SK-N-SH (cell line): ENCODE data around the gene ZNHIT2.

Source experiments
- EZH2phosphoT487 ChIP-seq: fragments of 200-600 bp; sonication (generic); IDR thresholded peaks from 2 replicates; pipeline ENCODE4 v1.6.1; 2017; ENCODE audit warnings: low read depth, mixed run types, mild to moderate bottlenecking, antibody characterized with exemption, moderate library complexity, borderline replicate concordance
- JUND ChIP-seq: IDR thresholded peaks from 2 replicates; pipeline ENCODE4 v1.4.0; 2012
- MEF2A ChIP-seq: IDR thresholded peaks from 2 replicates; pipeline ENCODE4 v1.4.0; 2012; ENCODE audit warnings: low read depth, borderline replicate concordance
- POLR2AphosphoS5 ChIP-seq: IDR thresholded peaks from 2 replicates; pipeline ENCODE4 v1.6.1; 2012; ENCODE audit warnings: low read depth, low read length
- RAD21 ChIP-seq: IDR thresholded peaks from 2 replicates; pipeline ENCODE4 v1.6.1; 2012; ENCODE audit warnings: mild to moderate bottlenecking, low read length
- SMC3 ChIP-seq: IDR thresholded peaks from 2 replicates; pipeline ENCODE4 v1.6.1; 2012; ENCODE audit warnings: low read depth, low read length, improper control_type of control experiment
- TF ChIP-seq, protein P1 (sequence below): IDR thresholded peaks from 2 replicates; pipeline ENCODE4 v1.4.0; 2012; ENCODE audit warnings: low read depth, borderline replicate concordance
- TF ChIP-seq, protein P2 (sequence below): fragments of 200-600 bp; sonication (generic); IDR thresholded peaks from 2 replicates; pipeline ENCODE4 v1.6.1; 2017; ENCODE audit warnings: antibody characterized with exemption, mild to moderate bottlenecking, moderate library complexity
- TF ChIP-seq, protein P3 (sequence below): IDR thresholded peaks from 2 replicates; pipeline ENCODE4 v1.4.0; 2012; ENCODE audit warnings: low read depth

DNA sequence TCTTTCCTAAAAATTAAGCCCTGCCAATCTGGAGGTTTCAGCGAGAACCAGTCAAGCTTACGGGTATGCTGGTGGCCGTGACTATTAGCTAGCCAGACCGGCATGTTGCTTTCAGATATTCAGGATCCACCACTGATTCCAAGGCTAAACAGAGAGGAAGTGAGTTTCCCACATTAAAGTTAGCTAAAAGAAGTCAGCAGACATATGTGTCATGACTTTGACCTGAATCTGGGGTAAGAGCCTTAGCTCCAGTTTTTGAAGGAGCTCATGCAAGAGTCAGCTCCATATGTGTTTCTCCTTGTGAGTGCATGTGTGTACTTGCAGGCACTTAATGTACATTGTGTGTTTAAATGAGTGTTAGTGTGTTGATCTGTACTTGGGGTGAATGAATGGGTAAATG lies 32.1 kb downstream of the ZNHIT2 start:
- TF ChIP-seq, protein P1, sequence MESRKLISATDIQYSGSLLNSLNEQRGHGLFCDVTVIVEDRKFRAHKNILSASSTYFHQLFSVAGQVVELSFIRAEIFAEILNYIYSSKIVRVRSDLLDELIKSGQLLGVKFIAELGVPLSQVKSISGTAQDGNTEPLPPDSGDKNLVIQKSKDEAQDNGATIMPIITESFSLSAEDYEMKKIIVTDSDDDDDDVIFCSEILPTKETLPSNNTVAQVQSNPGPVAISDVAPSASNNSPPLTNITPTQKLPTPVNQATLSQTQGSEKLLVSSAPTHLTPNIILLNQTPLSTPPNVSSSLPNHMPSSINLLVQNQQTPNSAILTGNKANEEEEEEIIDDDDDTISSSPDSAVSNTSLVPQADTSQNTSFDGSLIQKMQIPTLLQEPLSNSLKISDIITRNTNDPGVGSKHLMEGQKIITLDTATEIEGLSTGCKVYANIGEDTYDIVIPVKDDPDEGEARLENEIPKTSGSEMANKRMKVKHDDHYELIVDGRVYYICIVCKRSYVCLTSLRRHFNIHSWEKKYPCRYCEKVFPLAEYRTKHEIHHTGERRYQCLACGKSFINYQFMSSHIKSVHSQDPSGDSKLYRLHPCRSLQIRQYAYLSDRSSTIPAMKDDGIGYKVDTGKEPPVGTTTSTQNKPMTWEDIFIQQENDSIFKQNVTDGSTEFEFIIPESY = no peak
- TF ChIP-seq, protein P2, sequence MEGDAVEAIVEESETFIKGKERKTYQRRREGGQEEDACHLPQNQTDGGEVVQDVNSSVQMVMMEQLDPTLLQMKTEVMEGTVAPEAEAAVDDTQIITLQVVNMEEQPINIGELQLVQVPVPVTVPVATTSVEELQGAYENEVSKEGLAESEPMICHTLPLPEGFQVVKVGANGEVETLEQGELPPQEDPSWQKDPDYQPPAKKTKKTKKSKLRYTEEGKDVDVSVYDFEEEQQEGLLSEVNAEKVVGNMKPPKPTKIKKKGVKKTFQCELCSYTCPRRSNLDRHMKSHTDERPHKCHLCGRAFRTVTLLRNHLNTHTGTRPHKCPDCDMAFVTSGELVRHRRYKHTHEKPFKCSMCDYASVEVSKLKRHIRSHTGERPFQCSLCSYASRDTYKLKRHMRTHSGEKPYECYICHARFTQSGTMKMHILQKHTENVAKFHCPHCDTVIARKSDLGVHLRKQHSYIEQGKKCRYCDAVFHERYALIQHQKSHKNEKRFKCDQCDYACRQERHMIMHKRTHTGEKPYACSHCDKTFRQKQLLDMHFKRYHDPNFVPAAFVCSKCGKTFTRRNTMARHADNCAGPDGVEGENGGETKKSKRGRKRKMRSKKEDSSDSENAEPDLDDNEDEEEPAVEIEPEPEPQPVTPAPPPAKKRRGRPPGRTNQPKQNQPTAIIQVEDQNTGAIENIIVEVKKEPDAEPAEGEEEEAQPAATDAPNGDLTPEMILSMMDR = no peak
- TF ChIP-seq RAD21 (no peak), MEF2A (no peak), JUND (no peak), POLR2AphosphoS5 (no peak), EZH2phosphoT487 (no peak), SMC3 (no peak)
- TF ChIP-seq, protein P3, sequence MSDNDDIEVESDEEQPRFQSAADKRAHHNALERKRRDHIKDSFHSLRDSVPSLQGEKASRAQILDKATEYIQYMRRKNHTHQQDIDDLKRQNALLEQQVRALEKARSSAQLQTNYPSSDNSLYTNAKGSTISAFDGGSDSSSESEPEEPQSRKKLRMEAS = no peak
